H9 (cell line): ENCODE data around the gene SPATA46. TPM values are rescaled to one million over a fixed set of nuclear protein-coding genes. Genes with fewer than 3 reads are reported as not detected.

Experiments used
- DNase-seq: peaks from one replicate; pipeline ENCODE4 v3.0.0-alpha.2; 2017
- H2AFZ ChIP-seq: one replicate; pipeline ENCODE4 v1.6.1; 2013; ENCODE audit warnings: mild to moderate bottlenecking, low read length, control low read depth, moderate library complexity
- H2AK5ac ChIP-seq: 2 replicates; pipeline ENCODE4 v1.6.1; 2013; ENCODE audit warnings: low read length, control low read depth, mixed read lengths; ENCODE audit not compliant: insufficient read length
- H2BK120ac ChIP-seq: one replicate; pipeline ENCODE4 v1.6.1; 2013; ENCODE audit warnings: low read depth, mild to moderate bottlenecking, low read length, control low read depth, inconsistent platforms; ENCODE audit not compliant: poor library complexity, severe bottlenecking
- H2BK12ac ChIP-seq: 2 replicates; pipeline ENCODE4 v1.6.1; 2013; ENCODE audit warnings: low read length, control low read depth, mixed read lengths, low read depth; ENCODE audit not compliant: insufficient read length
- H2BK15ac ChIP-seq: 2 replicates; pipeline ENCODE4 v1.6.1; 2013; ENCODE audit warnings: low read depth, low read length, control low read depth
- H2BK20ac ChIP-seq: one replicate; pipeline ENCODE4 v1.6.1; 2013; ENCODE audit warnings: low read depth, mild to moderate bottlenecking, low read length, control low read depth, inconsistent platforms; ENCODE audit not compliant: poor library complexity, severe bottlenecking
- H2BK5ac ChIP-seq: 2 replicates; pipeline ENCODE4 v1.6.1; 2013; ENCODE audit warnings: low read length, control low read depth, mixed read lengths; ENCODE audit not compliant: insufficient read length
- H3K14ac ChIP-seq: 2 replicates; pipeline ENCODE4 v1.6.1; 2013; ENCODE audit warnings: low read length, control low read depth; ENCODE audit not compliant: insufficient read depth
- H3K18ac ChIP-seq: 2 replicates; pipeline ENCODE4 v1.6.1; 2013; ENCODE audit warnings: low read depth, mild to moderate bottlenecking, mixed read lengths, low read length, control low read depth; ENCODE audit not compliant: insufficient read length
- H3K23ac ChIP-seq: 2 replicates; pipeline ENCODE4 v1.6.1; 2013; ENCODE audit warnings: low read length, control low read depth, mixed read lengths, low read depth; ENCODE audit not compliant: insufficient read length
- H3K23me2 ChIP-seq: 2 replicates; pipeline ENCODE4 v1.6.1; 2013; ENCODE audit warnings: low read depth, mild to moderate bottlenecking, mixed read lengths, low read length, control low read depth; ENCODE audit not compliant: insufficient read length, poor library complexity, severe bottlenecking
- H3K27ac ChIP-seq: 2 replicates; pipeline ENCODE4 v1.5.1; 2013; ENCODE audit warnings: low read length, control low read depth, mixed read lengths, low read depth; ENCODE audit not compliant: insufficient read length
- H3K27me3 ChIP-seq: 2 replicates; pipeline ENCODE4 v1.6.1; 2013; ENCODE audit warnings: low read length, control low read depth, inconsistent platforms; ENCODE audit not compliant: insufficient read depth
- H3K4ac ChIP-seq: 2 replicates; pipeline ENCODE4 v1.6.1; 2013; ENCODE audit warnings: low read depth, mild to moderate bottlenecking, control low read depth, inconsistent platforms, low read length, moderate library complexity
- H3K4me1 ChIP-seq: 2 replicates; pipeline ENCODE4 v1.6.1; 2013; ENCODE audit warnings: low read length, control low read depth, inconsistent platforms; ENCODE audit not compliant: insufficient read depth
- H3K4me2 ChIP-seq: 2 replicates; pipeline ENCODE4 v1.6.1; 2013; ENCODE audit warnings: low read length, control low read depth, mixed read lengths; ENCODE audit not compliant: insufficient read length, insufficient read depth
- H3K56ac ChIP-seq: 2 replicates; pipeline ENCODE4 v1.6.1; 2013; ENCODE audit warnings: low read depth, mild to moderate bottlenecking, mixed read lengths, low read length, control low read depth; ENCODE audit not compliant: insufficient read length
- H3K79me1 ChIP-seq: 2 replicates; pipeline ENCODE4 v1.6.1; 2013; ENCODE audit warnings: low read depth, mild to moderate bottlenecking, moderate library complexity, low read length, control low read depth, inconsistent platforms; ENCODE audit not compliant: insufficient read depth, poor library complexity, severe bottlenecking
- H3K79me2 ChIP-seq: 2 replicates; pipeline ENCODE4 v1.6.1; 2013; ENCODE audit warnings: low read length, control low read depth, inconsistent platforms; ENCODE audit not compliant: insufficient read depth
- H3K9ac ChIP-seq: 2 replicates; pipeline ENCODE4 v1.6.1; 2013; ENCODE audit warnings: low read length, control low read depth, mixed read lengths; ENCODE audit not compliant: insufficient read length; ENCODE audit errors: extremely low read depth
- H3K9me3 ChIP-seq: one replicate; pipeline ENCODE4 v1.6.1; 2013; ENCODE audit warnings: low read depth, low read length, inconsistent platforms; ENCODE audit not compliant: control insufficient read depth
- H3T11ph ChIP-seq: one replicate; pipeline ENCODE4 v1.6.1; 2013; ENCODE audit warnings: mild to moderate bottlenecking, low read length, control low read depth, inconsistent platforms
- H4K20me1 ChIP-seq: one replicate; pipeline ENCODE4 v1.6.1; 2013; ENCODE audit not compliant: control insufficient read depth, insufficient read length, insufficient read depth
- H4K5ac ChIP-seq: 2 replicates; pipeline ENCODE4 v1.6.1; 2013; ENCODE audit warnings: low read depth, mild to moderate bottlenecking, mixed read lengths, low read length, control low read depth; ENCODE audit not compliant: insufficient read length
- H4K8ac ChIP-seq: replicated peaks from 2 replicates; pipeline ENCODE4 v1.6.1; 2013; ENCODE audit warnings: low read length, control low read depth, mixed read lengths, low read depth; ENCODE audit not compliant: insufficient read length
- H4K91ac ChIP-seq: 2 replicates; pipeline ENCODE4 v1.6.1; 2013; ENCODE audit warnings: low read depth, mild to moderate bottlenecking, moderate library complexity, mixed read lengths, low read length, control low read depth; ENCODE audit not compliant: insufficient read length
- H3K27ac Mint-ChIP-seq, 3 experiments: 2 replicates in 2 of 3; 3 replicates in 1 of 3; pipeline ENCODE4 v1.8.0; 2020 to 2021; ENCODE audit warnings: mixed read lengths in 3 of 3, mild to moderate bottlenecking in 1 of 3, moderate library complexity in 1 of 3
- H3K27me3 Mint-ChIP-seq: 2 replicates; pipeline ENCODE4 v1.8.0; 2021; ENCODE audit warnings: low read depth, mild to moderate bottlenecking, moderate library complexity, mixed read lengths
- H3K36me3 Mint-ChIP-seq, 3 experiments: 2 replicates in 2 of 3; 3 replicates in 1 of 3; pipeline ENCODE4 v1.8.0; 2020 to 2021; ENCODE audit warnings: low read depth in 3 of 3, mixed read lengths in 3 of 3; ENCODE audit not compliant: insufficient read depth in 1 of 3
- H3K4me1 Mint-ChIP-seq, 2 experiments: 2 replicates each; pipeline ENCODE4 v1.8.0; 2020; ENCODE audit warnings: mixed read lengths in 2 of 2
- H3K4me3 Mint-ChIP-seq, 2 experiments: 2 replicates in 1 of 2; 3 replicates in 1 of 2; pipeline ENCODE4 v1.8.0; 2020 to 2021; ENCODE audit warnings: mild to moderate bottlenecking in 2 of 2, mixed read lengths in 2 of 2, moderate library complexity in 1 of 2
- H3K9me3 Mint-ChIP-seq, 2 experiments: 2 replicates in 1 of 2; 3 replicates in 1 of 2; pipeline ENCODE4 v1.8.0; 2020; ENCODE audit warnings: mild to moderate bottlenecking in 2 of 2, mixed read lengths in 2 of 2, moderate library complexity in 1 of 2
- CTCF ChIP-seq: fragments of 200-600 bp; sonication (generic); conservative IDR thresholded peaks from 3 replicates; pipeline ENCODE4 v1.8.0; 2021; ENCODE audit warnings: antibody characterized with exemption, mild to moderate bottlenecking
- WGBS: extraction: QIAGEN DNeasy Blood & Tissue Kit; methylation state at CpG from one replicate; pipeline ENCODE4 v1.1.7; 2013; ENCODE audit warnings: missing lambda C conversion rate, low lambda C conversion rate, mixed read lengths; ENCODE audit not compliant: insufficient read length; ENCODE audit errors: extremely low coverage; 5-methylcytosine and 5-hydroxymethylcytosine counted together
- total RNA-seq: library from RNA; stranded (reverse); gene quantifications from 2 replicates; pipeline ENCODE4 v1.2.1, GENCODE V29; 2021

SPATA46 gene
- total RNA-seq, 1 experiment from 2014 or later, result not detected

- DNase-seq, result no peak
- no peaks in the 10 kb centered on the region for H3K9me3 ChIP-seq
- no peak overlapping the region for H2AFZ ChIP-seq
- no peak overlapping the region for H3K56ac ChIP-seq
- H3T11ph ChIP-seq, result no peak overlapping the region
- no peak overlapping the region for H4K5ac ChIP-seq
- WGBS, result no CpG with 5 or more reads among the region's 3 CpGs
- no peak overlapping the region for H3K9ac ChIP-seq
- no peaks in the 10 kb centered on the region for H4K20me1 ChIP-seq
- TF ChIP-seq CTCF, result no peak
- H3K27me3 ChIP-seq, result no peaks in the 10 kb centered on the region
- no peak overlapping the region for H3K23ac ChIP-seq
- H3K27ac ChIP-seq, result no peak overlapping the region
- no peak overlapping the region for H3K14ac ChIP-seq
- no peaks in the 10 kb centered on the region for H3K79me2 ChIP-seq
- H3K4me2 ChIP-seq, result no peak overlapping the region
- H3K4me3 Mint-ChIP-seq, result no peak overlapping the region
- H3K79me1 ChIP-seq, result no peaks in the 10 kb centered on the region
- H2BK5ac ChIP-seq, result no peak overlapping the region
- H3K27me3 Mint-ChIP-seq, result no peaks in the 10 kb centered on the region; the same call in 1 of the 2 replicates
- no peak overlapping the region for H2BK120ac ChIP-seq
- no peak overlapping the region for H4K91ac ChIP-seq
- H3K4ac ChIP-seq, result no peak overlapping the region
- H4K8ac ChIP-seq, result no peak overlapping the region
- no peak overlapping the region for H2AK5ac ChIP-seq
- no peaks in the 10 kb centered on the region; a peak in 1 of 7 replicates for H3K36me3 Mint-ChIP-seq
- H3K4me1 Mint-ChIP-seq, result peaks cover 13% of the 10 kb centered on the region in 2 experiments
- no peaks in the 10 kb centered on the region for H3K23me2 ChIP-seq
- H2BK12ac ChIP-seq, result no peak overlapping the region
- no peak overlapping the region for H3K27ac Mint-ChIP-seq
- peaks cover 4% of the 10 kb centered on the region; the same call in 1 of the 2 replicates for H3K4me1 ChIP-seq
- H3K9me3 Mint-ChIP-seq, result no peaks in the 10 kb centered on the region; a peak in 1 of 5 replicates
- H2BK15ac ChIP-seq, result no peak overlapping the region
- H2BK20ac ChIP-seq, result no peak overlapping the region
- no peak overlapping the region for H3K18ac ChIP-seq
Measured at GRCh38 chr1:162329826-162330225, 46.8 kb downstream of the SPATA46 start.
